Measurements from ENCODE around the gene IBA57.
"Not testable (repeated sequence)": the region's sequence is repeated elsewhere in the genome, so short reads cannot be mapped to it uniquely, and the experiment has no call there.

Gene IBA57

GRCh38 chr1:228218513-228219244 is 53.1 kb downstream of the IBA57 start:
- no peak for DNase-seq
- in situ Hi-C loops (cut with MboI; ENCODE audit: low pct_unique_long_range_greater_than_20kb, low sequenced_read_pairs) = no loop called here

GRCh38 chr1:228219245-228219961 is 53.8 kb downstream of the IBA57 start:
- in situ Hi-C loops (cut with MboI; ENCODE audit: low pct_unique_long_range_greater_than_20kb, low sequenced_read_pairs) = no loop called here
- no peak for DNase-seq

GRCh38 chr1:228219962-228220780 is 54.6 kb downstream of the IBA57 start:
- DNase-seq = no peak
- in situ Hi-C loops (cut with MboI; ENCODE audit: low pct_unique_long_range_greater_than_20kb, low sequenced_read_pairs) = no loop called here

GRCh38 chr1:228221097-228221496 is 55.5 kb downstream of the IBA57 start:
- in situ Hi-C loops (cut with MboI; ENCODE audit: low pct_unique_long_range_greater_than_20kb, low sequenced_read_pairs) = not testable (repeated sequence)

GRCh38 chr1:228222548-228222947 is 56.9 kb downstream of the IBA57 start:
- DNase-seq = no peak
- in situ Hi-C loops (cut with MboI; ENCODE audit: low pct_unique_long_range_greater_than_20kb, low sequenced_read_pairs) = no loop called here

More at GRCh38 chr1:228221097-228221496, 55.5 kb downstream of the IBA57 start:
- DNase-seq = not testable (repeated sequence)

GRCh38 chr1:228224198-228225164 is 58.9 kb downstream of the IBA57 start:
- no peak for DNase-seq
- in situ Hi-C loops (cut with MboI; ENCODE audit: low pct_unique_long_range_greater_than_20kb, low sequenced_read_pairs) = no loop called here

- in situ Hi-C loops (cut with MboI; ENCODE audit: low pct_unique_long_range_greater_than_20kb, low sequenced_read_pairs) = no loop called here
- no peak for DNase-seq
Observed at GRCh38 chr1:228225165-228225710, 59.6 kb downstream of the IBA57 start.

GRCh38 chr1:228225740-228226139 is 60.1 kb downstream of the IBA57 start:
- no peak for DNase-seq
- in situ Hi-C loops (cut with MboI; ENCODE audit: low pct_unique_long_range_greater_than_20kb, low sequenced_read_pairs) = no loop called here

GRCh38 chr1:228226141-228226874 is 60.7 kb downstream of the IBA57 start:
- in situ Hi-C loops (cut with MboI; ENCODE audit: low pct_unique_long_range_greater_than_20kb, low sequenced_read_pairs) = no loop called here
- DNase-seq = no peak

GRCh38 chr1:228226956-228227791 is 61.6 kb downstream of the IBA57 start:
- in situ Hi-C loops (cut with MboI; ENCODE audit: low pct_unique_long_range_greater_than_20kb, low sequenced_read_pairs) = no loop called here
- peak; percentile 63 for DNase-seq

GRCh38 chr1:228228147-228228546 is 62.5 kb downstream of the IBA57 start:
- in situ Hi-C loops (cut with MboI; ENCODE audit: low pct_unique_long_range_greater_than_20kb, low sequenced_read_pairs); DNase-seq: not testable (repeated sequence)

- in situ Hi-C loops (cut with MboI; ENCODE audit: low pct_unique_long_range_greater_than_20kb, low sequenced_read_pairs) = no loop called here
- peak; percentile 53 for DNase-seq
Observed at GRCh38 chr1:228228601-228229074, 63.0 kb downstream of the IBA57 start.

GRCh38 chr1:228231189-228231588 is 65.6 kb downstream of the IBA57 start:
- no peak for DNase-seq
- in situ Hi-C loops (cut with MboI; ENCODE audit: low pct_unique_long_range_greater_than_20kb, low sequenced_read_pairs) = no loop called here
